GM12878 (cell line): ENCODE measurements around the gene APLN. TPM values are rescaled to one million over a fixed set of nuclear protein-coding genes. Genes with fewer than 3 reads are reported as not detected.

Source experiments
- CEBPB ChIP-seq, 2 experiments: fragments of 150-350 bp in 1 of 2; IDR thresholded peaks; 2 replicates each; pipeline ENCODE4 v1.6.1; 2012 to 2014; ENCODE audit warnings: low read depth in 2 of 2, low read length in 2 of 2, borderline replicate concordance in 1 of 2, inconsistent platforms in 1 of 2
- EGR1 ChIP-seq, 2 experiments: IDR thresholded peaks; 1 replicate in 1 of 2; 2 replicates in 1 of 2; pipeline ENCODE4 v1.6.1; 2011 to 2012; ENCODE audit warnings: low read depth in 2 of 2, low read length in 2 of 2, borderline replicate concordance in 1 of 2, mild to moderate bottlenecking in 1 of 2, moderate library complexity in 1 of 2
- SIX5 ChIP-seq: IDR thresholded peaks from 2 replicates; pipeline ENCODE4 v1.6.1; 2011; ENCODE audit warnings: mild to moderate bottlenecking, low read depth, low read length, moderate library complexity; ENCODE audit not compliant: severe bottlenecking
- SREBF1 ChIP-seq: IDR thresholded peaks from 2 replicates; pipeline ENCODE4 v1.6.1; 2012; ENCODE audit warnings: mild to moderate bottlenecking, low read length
- STAT3 ChIP-seq: IDR thresholded peaks from 2 replicates; pipeline ENCODE4 v1.6.1; 2011; ENCODE audit warnings: low read depth, low read length, improper control_type of control experiment
- WRNIP1 ChIP-seq: IDR thresholded peaks from 2 replicates; pipeline ENCODE4 v1.6.1; 2011; ENCODE audit warnings: low read depth, low read length, improper control_type of control experiment, borderline replicate concordance
- ZNF384 ChIP-seq: IDR thresholded peaks from 2 replicates; pipeline ENCODE4 v1.6.1; 2012; ENCODE audit warnings: low read depth, mild to moderate bottlenecking, low read length, improper control_type of control experiment, borderline replicate concordance
- ZSCAN29 ChIP-seq: fragments of 450-650 bp; IDR thresholded peaks from 2 replicates; pipeline ENCODE4 v1.6.1; 2017; ENCODE audit warnings: mild to moderate bottlenecking, moderate library complexity
- polyA plus RNA-seq, 11 experiments: library from polyadenylated mRNA; depleted of rRNA in 4 of 11; unstranded in 6 of 11; stranded (reverse) in 5 of 11; fragments of >200 nt; fragmentation: Nextera tagmentation in 4 of 11; fragmentation: Illumina TruSeq in 1 of 11; extraction: Ambion mirVana in 4 of 11; extraction: Trizol in 1 of 11; gene quantifications; 1 replicate in 1 of 11; 2 replicates in 10 of 11; pipeline versions ENCODE4 v1.2.1 to v1.2.3, GENCODE V29; 2011 to 2016; ENCODE audit warnings: inconsistent platforms in 2 of 11, missing spikeins in 2 of 11, low read depth in 1 of 11
- total RNA-seq, 4 experiments: library from RNA; depleted of rRNA in 3 of 4; stranded (reverse); fragments of >200 nt in 3 of 4; fragmentation: Illumina TruSeq in 1 of 4; extraction: Trizol in 1 of 4; gene quantifications; 2 replicates each; pipeline versions ENCODE4 v1.2.1 to v1.2.3, GENCODE V29; 2013 to 2021
- TF ChIP-seq, protein P1 (sequence below): fragments of 450-650 bp; formaldehyde crosslinking; IDR thresholded peaks from 2 replicates; pipeline ENCODE4 v1.4.0; 2022; ENCODE audit warnings: mild to moderate bottlenecking, moderate library complexity
- TF ChIP-seq, protein P2 (sequence below): IDR thresholded peaks from 2 replicates; pipeline ENCODE4 v1.6.1; 2012; ENCODE audit warnings: low read length, inconsistent platforms
- TF ChIP-seq, protein P3 (sequence below): IDR thresholded peaks from 2 replicates; pipeline ENCODE4 v1.6.1; 2011; ENCODE audit warnings: low read depth, mild to moderate bottlenecking, low read length, moderate library complexity, borderline replicate concordance; ENCODE audit errors: extremely low read depth

Gene APLN
- total and polyA plus RNA-seq, 10 of the 15 experiments (the other 5 are each of a cell fraction or from before 2014, with no cell fraction given): 0.31 TPM; not detected in 9

DNA sequence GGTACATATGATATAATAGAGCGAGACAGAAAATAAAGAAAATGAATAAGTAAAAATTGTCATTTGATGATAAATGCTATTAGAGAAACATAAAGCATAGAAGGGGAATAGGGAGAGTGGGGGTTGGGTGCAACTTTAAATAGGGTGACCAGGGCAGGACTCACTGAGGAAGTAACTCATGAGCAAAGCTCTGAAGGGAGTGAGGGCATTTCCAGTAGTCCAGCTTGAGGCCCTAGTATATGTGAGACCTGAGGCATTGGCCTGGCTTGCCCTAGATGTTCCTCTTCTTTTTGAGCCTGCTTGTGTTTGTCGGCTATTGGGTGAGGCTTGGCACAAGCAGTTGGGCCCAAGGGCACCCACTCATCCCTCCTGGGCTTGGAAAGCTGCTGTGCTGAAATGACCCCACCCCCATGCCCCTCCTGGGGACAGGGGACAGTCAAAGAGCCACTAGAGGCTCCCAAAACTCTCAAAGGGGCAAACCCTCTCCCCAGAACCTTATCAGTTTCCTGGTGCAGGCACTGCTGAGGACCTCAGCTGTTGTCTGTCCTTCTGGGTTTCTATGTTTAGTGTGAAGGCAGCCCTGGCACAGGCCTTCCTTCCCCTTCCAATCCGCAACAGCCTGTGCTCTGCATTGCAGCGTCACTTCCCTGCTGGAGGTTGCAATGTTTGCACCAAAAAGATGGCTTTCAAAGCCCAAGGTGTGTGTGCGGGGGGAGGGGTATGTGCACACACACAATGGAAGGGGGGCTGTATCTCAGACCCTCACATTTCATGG is 40.1 kb downstream of the APLN start (continued):
- TF ChIP-seq, protein P1, sequence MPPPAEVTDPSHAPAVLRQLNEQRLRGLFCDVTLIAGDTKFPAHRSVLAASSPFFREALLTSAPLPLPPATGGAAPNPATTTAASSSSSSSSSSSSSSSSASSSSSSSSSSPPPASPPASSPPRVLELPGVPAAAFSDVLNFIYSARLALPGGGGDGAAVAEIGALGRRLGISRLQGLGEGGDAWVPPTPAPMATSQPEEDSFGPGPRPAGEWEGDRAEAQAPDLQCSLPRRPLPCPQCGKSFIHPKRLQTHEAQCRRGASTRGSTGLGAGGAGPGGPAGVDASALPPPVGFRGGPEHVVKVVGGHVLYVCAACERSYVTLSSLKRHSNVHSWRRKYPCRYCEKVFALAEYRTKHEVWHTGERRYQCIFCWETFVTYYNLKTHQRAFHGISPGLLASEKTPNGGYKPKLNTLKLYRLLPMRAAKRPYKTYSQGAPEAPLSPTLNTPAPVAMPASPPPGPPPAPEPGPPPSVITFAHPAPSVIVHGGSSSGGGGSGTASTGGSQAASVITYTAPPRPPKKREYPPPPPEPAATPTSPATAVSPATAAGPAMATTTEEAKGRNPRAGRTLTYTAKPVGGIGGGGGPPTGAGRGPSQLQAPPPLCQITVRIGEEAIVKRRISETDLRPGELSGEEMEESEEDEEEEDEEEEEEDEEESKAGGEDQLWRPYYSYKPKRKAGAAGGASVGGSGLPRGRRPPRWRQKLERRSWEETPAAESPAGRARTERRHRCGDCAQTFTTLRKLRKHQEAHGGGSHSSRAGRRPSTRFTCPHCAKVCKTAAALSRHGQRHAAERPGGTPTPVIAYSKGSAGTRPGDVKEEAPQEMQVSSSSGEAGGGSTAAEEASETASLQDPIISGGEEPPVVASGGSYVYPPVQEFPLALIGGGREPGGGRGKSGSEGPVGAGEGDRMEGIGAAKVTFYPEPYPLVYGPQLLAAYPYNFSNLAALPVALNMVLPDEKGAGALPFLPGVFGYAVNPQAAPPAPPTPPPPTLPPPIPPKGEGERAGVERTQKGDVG: no peak
- TF ChIP-seq SIX5: no peak
- no peak for TF ChIP-seq ZSCAN29
- no peak for TF ChIP-seq STAT3
- TF ChIP-seq, protein P2, sequence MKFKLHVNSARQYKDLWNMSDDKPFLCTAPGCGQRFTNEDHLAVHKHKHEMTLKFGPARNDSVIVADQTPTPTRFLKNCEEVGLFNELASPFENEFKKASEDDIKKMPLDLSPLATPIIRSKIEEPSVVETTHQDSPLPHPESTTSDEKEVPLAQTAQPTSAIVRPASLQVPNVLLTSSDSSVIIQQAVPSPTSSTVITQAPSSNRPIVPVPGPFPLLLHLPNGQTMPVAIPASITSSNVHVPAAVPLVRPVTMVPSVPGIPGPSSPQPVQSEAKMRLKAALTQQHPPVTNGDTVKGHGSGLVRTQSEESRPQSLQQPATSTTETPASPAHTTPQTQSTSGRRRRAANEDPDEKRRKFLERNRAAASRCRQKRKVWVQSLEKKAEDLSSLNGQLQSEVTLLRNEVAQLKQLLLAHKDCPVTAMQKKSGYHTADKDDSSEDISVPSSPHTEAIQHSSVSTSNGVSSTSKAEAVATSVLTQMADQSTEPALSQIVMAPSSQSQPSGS: no peak
- TF ChIP-seq WRNIP1: no peak
- no peak for TF ChIP-seq CEBPB (IDR thresholded peaks at IDR 0.05; ENCODE audit: borderline replicate concordance in 1 of 2, low read depth in 2 of 2, low read length in 2 of 2)
- TF ChIP-seq, protein P3, sequence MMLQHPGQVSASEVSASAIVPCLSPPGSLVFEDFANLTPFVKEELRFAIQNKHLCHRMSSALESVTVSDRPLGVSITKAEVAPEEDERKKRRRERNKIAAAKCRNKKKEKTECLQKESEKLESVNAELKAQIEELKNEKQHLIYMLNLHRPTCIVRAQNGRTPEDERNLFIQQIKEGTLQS: no peak
- TF ChIP-seq ZNF384: no peak
- no peak for TF ChIP-seq SREBF1
- no peak for TF ChIP-seq EGR1 (IDR thresholded peaks at IDR 0.05; ENCODE audit: borderline replicate concordance in 1 of 2, low read depth in 2 of 2, low read length in 2 of 2)
